Measurements from ENCODE around the gene CGB3. TPM values are rescaled to one million over a fixed set of nuclear protein-coding genes. Genes with fewer than 3 reads are reported as not detected.
"Not testable (repeated sequence)": the region's sequence is repeated elsewhere in the genome, so short reads cannot be mapped to it uniquely, and the experiment has no call there.

The CGB3 gene
- polyA plus RNA-seq, result not detected

DNA sequence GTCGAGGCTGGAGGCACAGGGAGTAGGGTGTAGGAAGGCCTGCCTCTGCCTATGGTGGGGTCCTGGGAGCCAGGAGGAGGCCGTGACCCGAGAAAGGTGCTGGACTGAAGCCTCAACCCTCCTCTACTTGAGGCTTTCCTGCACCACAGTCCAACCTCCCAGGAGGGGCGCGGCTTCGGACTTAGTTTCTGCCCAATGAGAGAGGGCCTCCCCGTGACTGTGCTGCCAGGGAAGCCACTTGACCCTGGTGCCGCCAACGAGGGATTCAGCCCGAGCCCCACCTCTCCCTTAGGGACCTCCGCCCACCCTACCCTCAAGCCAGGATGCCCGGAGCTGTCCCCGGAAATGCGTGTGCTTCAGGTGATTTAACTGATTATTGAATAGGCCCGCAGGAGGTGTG, at the start of gene CGB3:
TSS of gene CGB3 (minus strand) at position 101 of the 400 bp plus-strand sequence. CDS start 362 bp downstream, outside the sequence.
- WGBS, 3 donors, result 45 to 70% (median 66%) methylated on average over 9 to 13 of the region's 15 CpGs
- H3K27ac ChIP-seq (ENCODE audit: low read depth, low read length), result not testable (repeated sequence)

DNA sequence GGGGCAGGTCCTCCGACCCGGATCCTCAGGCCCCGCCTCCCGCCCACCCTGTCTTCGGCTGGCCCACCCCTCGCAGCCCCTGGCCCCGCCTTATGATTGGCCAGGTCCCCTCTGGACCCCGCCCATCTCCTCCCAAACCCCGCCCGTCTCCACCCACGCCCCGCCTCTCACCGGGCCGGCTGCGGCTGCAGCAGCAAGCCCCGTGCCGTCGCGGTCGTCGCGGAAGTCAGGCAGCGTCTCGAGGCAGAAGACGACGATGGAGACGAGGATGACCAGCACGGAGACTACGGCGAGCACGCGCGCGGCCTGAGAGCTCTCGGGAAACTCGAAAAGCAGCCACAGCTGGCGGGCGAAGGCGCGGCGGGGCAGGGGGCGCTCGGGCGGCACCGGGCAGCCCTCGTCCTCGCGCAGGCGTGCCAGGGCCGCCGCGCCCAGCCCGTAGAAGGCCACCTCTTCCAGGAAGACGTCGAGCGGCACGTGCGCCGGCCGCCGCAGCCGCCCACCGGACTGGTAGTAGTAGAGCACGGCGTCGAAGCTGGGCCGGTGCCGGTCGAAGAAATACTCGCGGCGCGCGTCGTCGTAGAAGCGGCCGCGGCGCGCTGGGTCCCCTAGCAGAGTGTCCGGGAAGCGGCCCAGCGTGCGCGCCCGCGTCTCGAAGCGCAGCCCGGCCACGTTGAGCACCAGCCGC, 47.9 kb upstream of the CGB3 start:
- H3K27ac ChIP-seq (ENCODE audit: low read depth, low read length), result no peak overlapping the region
- 3 to 8% (median 5%) methylated on average over 67 to 93 of the region's 93 CpGs for WGBS, 3 donors

DNA sequence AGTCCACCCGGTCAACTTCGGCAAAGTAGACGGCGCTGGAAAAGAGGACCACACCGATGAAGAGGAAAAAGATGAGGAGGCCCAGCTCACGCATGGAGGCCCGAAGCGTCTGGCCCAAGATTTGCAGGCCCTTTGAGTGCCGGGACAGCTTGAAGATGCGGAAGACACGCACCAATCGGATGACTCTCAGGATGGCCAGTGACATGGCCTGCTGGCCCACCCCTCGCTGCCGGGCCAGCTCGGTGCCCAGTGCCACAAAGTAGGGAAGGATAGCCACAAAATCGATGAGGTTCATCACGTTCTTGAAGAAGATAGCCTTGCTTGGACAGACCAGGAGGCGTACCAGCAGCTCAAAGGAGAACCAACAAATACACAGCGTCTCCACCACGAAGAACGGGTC, 46.3 kb upstream of the CGB3 start:
- no peak overlapping the region for H3K27ac ChIP-seq (ENCODE audit: low read depth, low read length)
- 92 to 99% (median 95%) methylated on average over 21 of the region's 21 CpGs for WGBS, 3 donors

DNA sequence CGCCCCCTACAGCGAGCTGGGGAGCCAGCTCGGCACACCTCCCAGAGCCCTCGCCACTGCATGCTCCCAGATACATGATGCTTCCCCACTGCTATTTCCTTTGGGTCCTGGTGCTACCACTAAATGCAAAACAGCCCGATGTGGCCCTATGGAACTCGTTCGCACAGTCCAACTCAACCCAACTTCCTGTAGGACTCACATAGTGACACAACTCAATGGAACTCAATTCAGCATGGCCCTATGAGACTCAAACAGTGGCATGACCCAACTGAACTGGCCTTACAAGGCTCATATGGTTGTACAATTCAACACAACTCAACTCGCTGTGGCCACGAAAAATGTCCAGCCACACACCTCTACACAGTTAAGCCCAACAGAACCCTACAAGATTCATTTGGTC, 44.9 kb upstream of the CGB3 start:
- WGBS, 3 donors, result 91 to 95% (median 92%) methylated on average over 9 of the region's 9 CpGs
- H3K27ac ChIP-seq (ENCODE audit: low read depth, low read length), result no peak overlapping the region

DNA sequence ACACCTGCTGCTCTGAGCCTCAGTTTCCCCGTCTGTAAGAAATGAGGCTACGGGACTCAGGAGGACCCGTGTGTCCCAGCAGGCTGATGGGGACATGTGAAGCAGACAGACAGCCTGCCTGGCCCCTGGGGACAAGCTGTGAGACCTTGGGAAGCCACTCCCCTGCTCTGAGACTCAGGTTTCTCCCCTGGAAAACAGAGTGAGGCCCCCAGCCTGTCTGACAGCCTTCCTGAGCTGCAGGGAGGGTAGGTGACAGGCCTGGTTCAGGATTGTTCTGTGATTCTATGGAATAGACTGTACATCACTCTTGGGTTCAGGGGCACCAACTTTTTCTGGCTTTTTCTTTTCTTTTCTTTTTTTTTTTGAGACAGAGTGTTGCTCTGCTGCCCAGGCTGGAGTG, 43.4 kb upstream of the CGB3 start:
- WGBS, 3 donors, result 30 to 62% (median 62%) methylated on average over 3 of the region's 3 CpGs

DNA sequence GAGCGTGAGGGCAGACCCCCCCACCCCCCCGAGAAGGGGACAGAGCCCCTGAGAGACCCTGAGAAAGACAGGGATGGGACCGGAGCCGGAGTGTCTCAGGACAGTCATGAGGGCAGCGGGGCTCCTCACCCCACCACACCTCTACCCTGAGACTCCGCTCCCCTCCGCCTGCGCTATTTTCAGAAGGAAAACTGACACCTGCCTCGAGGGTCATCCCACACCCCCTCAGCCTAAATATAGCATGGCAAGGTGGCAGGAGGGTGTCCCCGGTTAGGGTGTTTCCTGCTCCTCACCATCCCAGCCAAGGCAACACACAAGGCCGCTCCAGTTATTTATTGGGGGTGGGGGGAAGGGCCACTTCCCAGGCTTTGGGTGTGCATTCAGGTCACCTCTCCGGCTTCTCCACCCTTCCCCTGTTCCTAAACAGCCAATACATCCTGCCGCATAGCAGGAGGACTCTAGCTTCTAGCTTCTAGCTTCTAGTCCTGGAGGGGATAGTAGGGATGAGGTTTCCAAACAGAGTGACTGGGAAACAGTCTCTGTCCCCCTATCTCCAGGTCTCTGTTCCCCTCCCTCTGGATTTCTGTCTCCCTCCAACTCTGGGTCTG, 41.9 kb upstream of the CGB3 start:
- WGBS, 3 donors, result 52 to 61% (median 60%) methylated on average over 13 of the region's 13 CpGs

More for the DNA sequence above, 43.4 kb upstream of the CGB3 start:
- no peak overlapping the region for H3K27ac ChIP-seq (ENCODE audit: low read depth, low read length)

DNA sequence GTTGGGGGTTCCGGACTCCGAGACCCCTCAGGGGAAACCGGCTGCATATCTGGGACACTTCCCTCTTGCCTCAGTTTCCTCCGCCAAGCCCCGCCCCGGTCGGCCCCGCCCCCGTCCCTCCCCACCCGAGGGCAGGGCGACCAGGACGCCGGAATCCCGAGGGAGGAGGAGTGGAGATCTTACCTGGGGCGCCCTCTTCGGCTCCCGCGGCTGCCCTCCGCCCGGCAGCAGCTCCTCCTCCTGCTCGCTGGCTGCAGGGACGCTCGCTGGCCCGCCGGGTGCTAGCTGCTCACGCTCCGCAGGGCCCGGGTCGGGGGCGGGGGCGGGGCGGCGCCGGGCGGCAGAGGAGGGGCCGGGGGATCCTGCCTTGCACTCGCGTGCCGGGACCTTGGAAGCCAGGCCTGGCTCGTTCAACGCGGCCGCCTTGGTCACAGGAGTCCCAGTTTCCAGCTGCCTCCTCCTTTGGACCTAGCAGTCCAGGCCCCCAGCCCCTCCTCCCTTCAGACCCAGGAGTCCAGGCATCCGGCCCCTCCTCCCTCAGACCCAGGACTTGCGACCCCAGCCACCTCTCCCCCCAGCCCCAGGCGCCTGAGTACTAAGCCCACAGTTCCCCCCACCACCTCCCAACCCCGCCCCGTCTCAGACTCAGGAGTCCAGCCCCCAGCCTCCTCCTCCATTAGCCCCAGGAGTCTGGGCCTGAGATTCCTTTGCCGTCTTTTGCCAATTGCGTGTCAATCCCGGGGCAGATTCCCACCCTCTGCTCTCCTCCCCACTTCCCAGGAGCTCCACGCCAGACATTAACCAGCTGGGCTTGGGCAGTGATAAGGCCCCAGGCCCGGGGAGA, 40.9 kb upstream of the CGB3 start, which contains the start of gene NTF4:
TSS of gene NTF4 (minus strand) at position 51 of the 844 bp plus-strand sequence. CDS start 2,821 bp downstream, outside the sequence.
- 3 to 7% (median 4%) methylated on average over 31 to 52 of the region's 53 CpGs for WGBS, 3 donors
- H3K27ac ChIP-seq (ENCODE audit: low read depth, low read length), result no peak within 1 kb of the TSS

More for the DNA sequence above, 41.9 kb upstream of the CGB3 start:
- no peak overlapping the region for H3K27ac ChIP-seq (ENCODE audit: low read depth, low read length)

DNA sequence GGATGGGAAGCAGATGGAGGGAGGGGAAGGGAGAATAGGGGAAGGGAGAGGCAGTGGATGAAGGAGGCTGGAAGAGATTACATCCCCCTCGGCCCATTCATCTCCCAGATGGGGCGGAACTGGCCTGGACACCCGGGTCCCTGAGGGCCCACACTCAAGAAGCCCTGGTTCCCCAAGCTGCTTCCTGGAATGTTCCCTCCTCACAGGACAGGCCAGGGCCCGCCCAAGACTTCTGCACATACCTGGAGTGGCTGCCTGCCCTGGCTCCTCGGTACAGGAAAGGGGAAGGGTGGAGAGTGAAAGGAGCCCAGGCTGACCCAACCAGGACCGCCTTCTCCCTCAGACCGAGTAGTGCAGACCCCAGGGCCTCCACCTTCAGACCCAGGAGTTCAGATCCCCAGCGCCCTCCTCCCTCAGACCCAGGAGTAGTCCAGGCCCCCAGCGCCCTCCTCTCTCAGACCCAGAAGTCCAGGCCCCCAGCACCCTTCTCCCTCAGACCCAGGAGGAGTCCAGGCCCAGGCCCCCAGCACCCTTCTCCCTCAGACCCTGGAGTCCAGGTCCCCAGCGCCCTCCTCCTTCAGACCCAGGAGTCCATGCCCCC, 40.0 kb upstream of the CGB3 start:
- WGBS, 3 donors, result 51 to 54% (median 52%) methylated on average over 9 to 10 of the region's 10 CpGs

DNA sequence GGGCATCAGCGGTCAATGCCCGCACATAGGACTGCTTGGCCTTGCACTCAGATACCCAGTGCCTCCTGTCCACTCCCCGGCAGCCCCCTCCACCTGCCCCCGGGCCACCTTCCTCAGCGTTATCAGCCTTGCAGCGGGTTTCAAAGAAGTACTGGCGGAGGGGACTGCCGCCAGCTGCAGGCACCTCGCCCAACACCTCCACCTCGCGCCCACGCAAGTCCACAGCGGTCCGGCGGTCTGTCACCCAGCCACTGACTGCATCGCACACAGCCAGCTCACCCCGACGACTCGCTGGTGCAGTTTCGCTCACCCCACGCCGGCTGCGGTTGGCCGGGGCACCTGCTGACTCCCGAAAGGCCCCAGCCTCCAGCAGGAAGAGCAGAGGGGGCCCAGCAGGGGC, 37.3 kb upstream of the CGB3 start:
- no peak overlapping the region for H3K27ac ChIP-seq (ENCODE audit: low read depth, low read length)
- 67 to 73% (median 69%) methylated on average over 25 of the region's 25 CpGs for WGBS, 3 donors

More for the DNA sequence above, 40.0 kb upstream of the CGB3 start:
- H3K27ac ChIP-seq (ENCODE audit: low read depth, low read length), result no peak overlapping the region

DNA sequence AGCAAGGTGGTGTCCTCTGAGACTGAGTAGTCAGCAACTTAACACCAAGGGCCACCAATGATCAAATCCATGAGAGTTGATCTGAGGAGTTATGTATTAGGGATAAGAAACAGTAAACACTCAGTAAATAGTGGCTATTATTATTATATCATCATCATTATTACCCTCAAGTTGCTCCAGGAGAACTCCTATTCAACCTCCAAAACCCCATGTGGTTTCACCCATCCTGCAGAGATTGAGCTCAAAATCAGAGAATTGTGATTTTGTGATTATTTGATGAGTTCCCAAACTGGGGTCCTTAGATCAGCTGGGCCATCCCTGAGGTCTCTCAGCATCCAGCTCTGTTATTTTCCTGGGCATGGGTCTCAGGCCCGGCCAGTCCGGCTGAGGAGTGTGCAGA, 36.9 kb upstream of the CGB3 start:
- H3K27ac ChIP-seq (ENCODE audit: low read depth, low read length), result no peak overlapping the region
- WGBS, 3 donors, result 93 to 100% (median 97%) methylated on average over 2 of the region's 2 CpGs

DNA sequence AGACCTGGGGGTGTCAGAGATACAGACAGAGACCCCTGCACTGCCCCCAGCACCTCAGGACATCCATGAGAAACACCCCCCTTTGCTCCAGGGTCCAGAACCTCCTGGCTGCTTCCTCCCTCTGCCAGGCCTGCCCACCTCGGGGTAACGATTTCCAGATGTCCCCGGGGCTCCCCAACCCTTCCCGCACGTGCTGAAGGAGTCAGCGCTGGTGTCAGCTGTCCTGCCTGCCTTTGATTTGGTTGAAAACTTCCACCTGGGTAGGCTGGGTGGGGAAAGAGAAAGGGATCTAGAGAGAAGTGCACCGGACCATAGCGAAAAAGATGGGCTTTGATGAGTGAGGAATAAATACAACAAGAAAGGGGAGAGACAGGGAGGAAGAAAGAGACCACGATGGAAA, 34.9 kb upstream of the CGB3 start:
- no peak overlapping the region for H3K27ac ChIP-seq (ENCODE audit: low read depth, low read length)
- 50 to 72% (median 50%) methylated on average over 9 of the region's 9 CpGs for WGBS, 3 donors

DNA sequence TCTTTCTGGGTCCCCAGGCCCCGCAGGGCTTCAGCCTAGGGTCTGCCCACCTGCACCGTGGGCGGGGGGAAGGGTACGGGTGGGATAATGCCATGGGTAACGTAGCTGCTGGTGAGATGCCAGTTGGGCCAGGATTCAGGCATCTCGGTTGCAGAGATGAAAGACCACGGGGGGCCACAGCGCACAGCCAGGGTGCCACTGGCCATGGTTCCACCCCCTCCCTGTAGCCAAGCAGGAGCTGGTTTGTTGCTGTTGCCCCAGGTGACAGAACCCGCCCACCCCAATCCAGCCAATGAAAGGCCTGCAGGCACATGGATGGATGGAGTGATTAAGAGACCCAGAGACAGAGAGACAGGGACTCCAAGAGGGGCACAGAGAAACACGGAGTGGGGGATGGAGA, 34.4 kb upstream of the CGB3 start:
- 33 to 42% (median 36%) methylated on average over 10 of the region's 10 CpGs for WGBS, 3 donors
- no peak overlapping the region for H3K27ac ChIP-seq (ENCODE audit: low read depth, low read length)

DNA sequence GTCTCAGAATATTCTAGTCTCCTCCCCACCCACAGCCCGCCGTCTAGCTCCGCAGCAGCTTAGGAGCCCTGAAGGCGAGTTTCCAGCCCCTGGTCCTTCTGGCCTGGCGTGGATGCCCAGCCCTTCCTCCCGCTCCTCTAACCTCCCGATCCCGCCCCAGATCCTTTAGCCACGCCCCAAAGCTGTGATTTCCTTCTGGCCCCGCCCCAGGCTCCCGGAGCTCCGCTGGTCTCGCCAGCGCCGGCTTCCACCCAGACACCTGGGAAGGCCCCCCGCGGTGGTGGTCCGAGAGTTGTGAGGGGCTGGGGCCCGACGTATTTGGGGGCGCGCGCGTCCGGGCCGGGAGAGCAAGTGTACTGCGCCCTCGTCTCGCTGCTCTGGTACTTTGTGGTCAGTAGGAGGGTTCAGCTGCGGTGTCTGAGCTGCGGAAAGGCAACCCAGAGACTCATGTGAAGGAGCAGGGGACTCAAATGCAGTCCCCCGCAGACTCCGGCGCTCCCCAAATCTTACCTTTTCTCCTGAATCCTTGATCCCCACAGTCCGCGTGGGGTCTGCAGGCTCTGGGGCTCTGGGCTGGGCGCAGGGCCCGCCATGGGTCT, 33.6 kb upstream of the CGB3 start, which contains the start of gene CGB7:
TSS of gene CGB7 (minus strand) at position 114 of the 599 bp plus-strand sequence. CDS start 2,374 bp downstream, outside the sequence.
- WGBS, 3 donors, result 2 to 4% (median 2%) methylated on average over 36 to 38 of the region's 38 CpGs
- no peak within 1 kb of the TSS for H3K27ac ChIP-seq (ENCODE audit: low read depth, low read length)

DNA sequence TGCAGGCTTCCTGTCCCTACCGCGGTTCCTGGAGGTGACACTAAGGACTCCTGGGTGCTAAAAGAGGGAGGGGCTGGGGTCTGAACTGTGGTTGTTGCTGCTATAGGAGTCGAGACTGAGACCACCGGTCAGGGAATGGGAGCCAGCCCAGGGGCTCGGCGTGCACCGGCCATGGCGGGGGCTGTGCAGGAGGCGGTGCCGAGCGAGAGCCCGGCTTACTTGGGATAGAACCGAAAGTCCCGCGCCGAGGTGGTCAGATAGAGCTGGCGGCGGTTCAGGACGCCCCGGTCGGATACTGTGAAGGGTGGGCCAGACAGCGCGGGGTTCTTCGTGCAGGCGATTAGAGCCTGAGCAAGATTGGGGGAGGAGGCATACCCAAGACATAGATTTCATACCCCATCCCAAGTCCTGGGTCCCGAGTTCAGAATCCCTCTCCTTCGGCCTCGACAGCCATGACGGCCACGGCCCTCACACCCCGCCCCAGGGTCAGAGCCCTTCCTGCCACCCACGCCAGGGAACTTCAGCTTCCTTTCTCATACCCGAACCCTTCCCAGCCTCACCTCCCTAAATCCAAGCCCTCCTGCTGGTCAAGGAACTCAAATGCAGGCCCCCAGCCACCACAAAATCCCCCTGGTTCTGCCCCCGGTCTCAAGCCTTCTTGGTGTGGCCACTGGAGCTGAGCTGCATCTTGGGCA, 32.9 kb upstream of the CGB3 start:
- H3K27ac ChIP-seq (ENCODE audit: low read depth, low read length), result not testable (repeated sequence)
- WGBS, 3 donors, result 1 to 5% (median 2%) methylated on average over 31 to 34 of the region's 34 CpGs

DNA sequence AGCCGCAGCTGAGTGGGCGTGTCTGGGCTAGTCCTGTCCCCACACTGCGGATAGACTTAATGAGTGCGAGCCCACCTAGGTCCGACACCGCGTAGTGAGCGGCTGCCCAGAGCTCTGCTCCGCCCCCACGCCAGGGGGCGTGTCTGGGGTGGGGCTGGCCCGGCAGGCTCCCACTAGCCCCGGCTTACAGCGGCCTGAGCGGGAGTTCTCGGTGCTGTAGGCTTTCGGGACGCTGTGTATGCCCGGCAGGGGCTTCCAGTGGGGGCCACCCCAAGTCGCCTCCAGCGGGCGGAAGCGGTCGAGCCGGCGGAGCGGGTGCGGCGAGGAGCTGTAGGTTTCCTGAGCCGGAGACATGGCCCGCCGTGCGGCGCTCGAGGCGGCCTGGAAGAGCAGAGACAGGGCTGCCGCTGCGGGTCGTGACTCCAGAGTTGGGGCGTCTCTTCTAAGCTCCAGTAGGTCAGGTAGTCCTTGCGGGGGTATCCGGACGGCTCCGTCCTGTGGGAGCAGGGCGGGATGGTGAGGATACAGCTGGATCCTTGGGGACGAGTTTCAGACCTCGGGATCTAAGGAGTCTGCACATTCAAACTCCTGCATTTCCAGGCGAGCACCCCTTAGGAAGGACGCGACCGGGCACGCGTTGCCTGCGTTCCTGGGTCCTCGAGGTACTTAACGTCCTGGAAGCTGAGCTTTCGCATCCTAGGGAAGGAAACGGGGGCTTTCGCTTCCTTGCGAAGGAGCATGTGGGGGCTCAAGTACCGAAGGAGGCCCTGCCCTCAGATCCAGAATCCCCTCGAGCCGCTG, 32.2 kb upstream of the CGB3 start:
- 0 to 1% (median 1%) methylated on average over 62 to 63 of the region's 63 CpGs for WGBS, 3 donors

DNA sequence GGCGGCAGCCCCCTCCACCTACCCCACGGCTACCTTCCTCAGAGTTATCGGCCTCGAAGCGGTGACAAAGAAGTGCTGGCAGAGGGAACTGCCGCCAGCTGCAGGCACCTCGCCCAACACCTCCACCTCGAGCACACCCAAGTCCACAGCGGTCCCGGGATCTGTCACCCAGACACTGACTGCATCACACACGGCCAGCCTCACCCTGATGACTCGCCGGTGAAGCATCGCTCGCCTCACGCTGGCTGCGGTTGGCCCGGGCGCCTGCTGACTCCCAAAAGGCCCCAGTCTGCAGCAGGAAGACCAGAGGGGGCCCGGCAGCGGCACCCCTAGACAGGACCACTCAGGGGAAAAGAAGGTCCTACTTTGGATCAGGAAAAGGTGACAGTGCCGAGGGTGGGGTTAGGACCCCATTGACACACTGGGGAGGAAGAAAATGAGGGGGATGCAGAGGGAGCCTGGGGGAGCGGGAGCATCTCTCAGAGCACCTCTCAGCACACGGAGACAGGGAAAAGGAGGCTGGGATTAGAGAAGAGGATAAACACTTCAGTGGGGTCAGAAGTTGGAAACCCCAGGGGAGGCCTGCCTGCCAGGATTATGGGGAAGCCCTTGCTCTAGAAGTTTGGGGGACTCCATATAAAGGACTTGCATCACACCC, 26.4 kb upstream of the CGB3 start:
- H3K27ac ChIP-seq (ENCODE audit: low read depth, low read length), result not testable (repeated sequence)
- 74 to 79% (median 76%) methylated on average over 24 of the region's 24 CpGs for WGBS, 3 donors

More for the DNA sequence above, 32.2 kb upstream of the CGB3 start:
- no peak overlapping the region for H3K27ac ChIP-seq (ENCODE audit: low read depth, low read length)
